Activated T-helper 17 cell treated with anti-CD3 and anti-CD28 coated beads, Interleukin-2, amount 50 U/mL, for 72 hours (primary cell): ENCODE data around the gene CLIC5. TPM values are rescaled to one million over a fixed set of nuclear protein-coding genes. Genes with fewer than 3 reads are reported as not detected.
A peak's percentile ranks its signal among the peaks of the same experiment; 100 is the strongest.

Experiments
- ATAC-seq: fragments of 150-1000 bp; cut with Tn5 transposase; replicated peaks from 2 replicates; pipeline ENCODE4 v1.10.0; 2021; ENCODE audit warnings: mild to moderate bottlenecking, moderate library complexity
- H3K27ac Mint-ChIP-seq: one replicate; pipeline ENCODE4 v1.8.0; 2022; ENCODE audit warnings: mixed read lengths
- H3K27me3 Mint-ChIP-seq: one replicate; pipeline ENCODE4 v1.8.0; 2022; ENCODE audit warnings: mixed read lengths
- H3K36me3 Mint-ChIP-seq: one replicate; pipeline ENCODE4 v1.8.0; 2022; ENCODE audit warnings: low read depth, mild to moderate bottlenecking, mixed read lengths
- H3K4me1 Mint-ChIP-seq: one replicate; pipeline ENCODE4 v1.8.0; 2022; ENCODE audit warnings: mixed read lengths
- H3K4me3 Mint-ChIP-seq: one replicate; pipeline ENCODE4 v1.8.0; 2022; ENCODE audit warnings: mild to moderate bottlenecking, mixed read lengths
- H3K9me3 Mint-ChIP-seq: one replicate; pipeline ENCODE4 v1.8.0; 2022; ENCODE audit warnings: mixed read lengths
- total RNA-seq, 2 donors: library from RNA; stranded (reverse); gene quantifications; one replicate each; pipeline ENCODE4 v1.2.3, GENCODE V29; 2022

The CLIC5 gene
- total RNA-seq, 2 donors from 2014 or later: 10.6 to 10.7 TPM

- Mint-ChIP-seq H3K27me3 (no peaks in the 10 kb centered on the region), H3K27ac (peak overlapping the region; percentile 60), H3K9me3 (no peaks in the 10 kb centered on the region), H3K4me3 (no peak overlapping the region), H3K4me1 (peaks cover 5% of the 10 kb centered on the region), H3K36me3 (no peaks in the 10 kb centered on the region)
- ATAC-seq: no peak
Measured at GRCh38 chr6:46046558-46047174, 31.0 kb upstream of the CLIC5 start.

- H3K4me3 Mint-ChIP-seq: no peak overlapping the region
- no peaks in the 10 kb centered on the region for H3K9me3 Mint-ChIP-seq
- ATAC-seq: peak; percentile 94
- no peaks in the 10 kb centered on the region for H3K36me3 Mint-ChIP-seq
- no peaks in the 10 kb centered on the region for H3K27me3 Mint-ChIP-seq
- H3K4me1 Mint-ChIP-seq: peaks cover 5% of the 10 kb centered on the region
- peak overlapping the region; percentile 60 for H3K27ac Mint-ChIP-seq
Measured at GRCh38 chr6:46044881-46045617, 29.4 kb upstream of the CLIC5 start.

DNA sequence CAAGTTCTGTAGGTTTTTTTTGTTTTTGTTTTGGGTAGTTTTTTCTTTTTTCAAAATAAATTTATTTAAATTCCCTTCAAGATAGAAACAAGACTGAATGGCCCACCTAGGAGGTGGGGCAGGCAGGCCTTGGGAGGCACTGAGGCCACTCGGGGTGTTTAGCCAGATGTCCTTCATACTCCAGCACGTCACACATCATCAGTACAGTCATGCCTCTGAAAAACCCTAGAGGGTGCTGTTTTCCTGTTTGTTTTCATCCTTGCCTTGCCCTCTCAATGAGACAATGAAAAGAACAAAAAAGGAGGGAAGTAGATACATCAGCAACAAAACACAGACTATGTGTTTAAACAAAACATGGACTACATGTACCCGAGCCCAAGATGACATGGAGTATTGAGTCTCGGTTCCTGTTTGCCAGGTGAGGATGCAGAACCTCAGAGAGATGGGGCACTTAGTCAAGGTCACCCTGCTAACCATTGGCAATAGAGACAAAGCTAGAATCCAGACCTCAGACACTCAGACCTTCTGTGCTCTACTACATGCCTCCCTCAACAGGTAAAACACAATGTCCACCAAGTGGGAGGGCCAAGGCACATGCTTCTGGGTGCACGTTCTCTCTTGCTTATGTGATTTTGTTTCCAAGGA is 26.8 kb upstream of the CLIC5 start:
- Mint-ChIP-seq H3K27me3 (peaks cover 3% of the 10 kb centered on the region), H3K36me3 (no peaks in the 10 kb centered on the region), H3K4me3 (no peak overlapping the region), H3K4me1 (peaks cover 5% of the 10 kb centered on the region), H3K27ac (no peak overlapping the region), H3K9me3 (no peaks in the 10 kb centered on the region)
- peak; percentile 68 for ATAC-seq

DNA sequence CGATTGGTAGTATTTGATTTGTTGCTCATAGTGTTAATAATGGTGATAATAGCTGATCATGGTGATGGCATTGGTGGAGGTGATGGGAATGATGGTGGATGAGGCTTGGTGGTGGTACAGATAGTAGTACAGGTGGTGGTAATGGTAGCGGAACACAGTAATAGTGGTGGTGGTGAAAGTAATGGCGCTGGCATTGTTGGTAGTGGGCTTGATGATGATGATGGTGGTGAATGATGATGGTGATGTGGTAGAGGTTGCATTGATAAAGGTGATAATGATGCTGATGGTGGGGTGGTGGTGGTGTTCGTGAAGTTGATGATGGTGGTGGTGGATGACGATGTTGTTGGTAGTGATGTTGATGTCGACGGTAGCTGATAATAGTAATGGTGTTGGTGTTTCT is 24.6 kb upstream of the CLIC5 start:
- Mint-ChIP-seq H3K27ac (no peak overlapping the region), H3K4me1 (peaks cover 2% of the 10 kb centered on the region), H3K4me3 (no peak overlapping the region), H3K27me3 (peaks cover 3% of the 10 kb centered on the region), H3K36me3 (no peaks in the 10 kb centered on the region), H3K9me3 (no peaks in the 10 kb centered on the region)
- ATAC-seq: no peak

DNA sequence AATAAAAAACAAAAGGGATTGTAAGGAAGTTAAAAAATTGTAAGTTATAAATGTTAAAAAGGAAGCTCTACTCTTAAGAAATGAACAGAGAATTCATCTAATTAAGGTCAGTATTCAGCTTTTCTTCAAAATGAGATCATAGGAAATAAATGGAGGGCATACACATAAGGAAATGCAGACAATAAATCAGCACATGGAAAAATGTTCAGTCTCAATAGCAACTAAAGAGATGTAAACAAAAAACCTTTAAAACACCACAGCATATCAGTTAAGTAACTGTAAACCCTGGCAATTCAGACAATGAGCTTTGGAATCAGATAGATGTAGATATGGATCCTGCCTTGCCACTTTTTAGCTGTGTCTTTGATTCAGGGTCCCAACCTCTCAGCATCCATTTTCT is 24.0 kb upstream of the CLIC5 start:
- Mint-ChIP-seq H3K27ac (no peak overlapping the region), H3K4me3 (no peak overlapping the region), H3K4me1 (no peaks in the 10 kb centered on the region), H3K27me3 (peaks cover 3% of the 10 kb centered on the region), H3K36me3 (no peaks in the 10 kb centered on the region), H3K9me3 (no peaks in the 10 kb centered on the region)
- ATAC-seq: no peak

DNA sequence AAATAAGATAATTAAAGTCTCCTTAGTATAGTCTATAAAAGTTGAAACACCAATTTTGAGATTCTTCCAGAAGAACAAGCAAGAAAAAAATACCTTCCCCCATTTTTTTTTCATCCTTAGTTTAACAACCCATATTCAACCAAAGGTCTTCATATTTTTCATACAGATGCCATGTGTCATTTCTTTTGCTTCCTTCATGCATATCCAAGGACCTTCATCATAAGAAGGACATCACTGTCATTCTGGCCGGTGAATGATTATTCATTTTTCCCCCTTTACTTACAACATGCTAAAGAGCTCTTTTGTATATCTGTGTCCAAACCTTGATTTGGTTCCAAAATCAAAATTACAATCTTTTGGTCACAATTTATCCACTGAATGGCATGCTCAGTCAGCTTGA is 21.3 kb upstream of the CLIC5 start:
- no peaks in the 10 kb centered on the region for H3K36me3 Mint-ChIP-seq

GRCh38 chr6:46035242-46035641 is 19.6 kb upstream of the CLIC5 start:
- H3K9me3 Mint-ChIP-seq: no peaks in the 10 kb centered on the region
- H3K4me3 Mint-ChIP-seq: no peak overlapping the region
- no peak for ATAC-seq
- H3K27me3 Mint-ChIP-seq: peaks cover 3% of the 10 kb centered on the region
- H3K27ac Mint-ChIP-seq: no peak overlapping the region
- no peaks in the 10 kb centered on the region for H3K36me3 Mint-ChIP-seq
- H3K4me1 Mint-ChIP-seq: no peaks in the 10 kb centered on the region

More for the DNA sequence above, 21.3 kb upstream of the CLIC5 start:
- Mint-ChIP-seq H3K4me1 (no peaks in the 10 kb centered on the region), H3K9me3 (no peaks in the 10 kb centered on the region), H3K27ac (no peak overlapping the region), H3K4me3 (no peak overlapping the region), H3K27me3 (peaks cover 3% of the 10 kb centered on the region)
- ATAC-seq: no peak

DNA sequence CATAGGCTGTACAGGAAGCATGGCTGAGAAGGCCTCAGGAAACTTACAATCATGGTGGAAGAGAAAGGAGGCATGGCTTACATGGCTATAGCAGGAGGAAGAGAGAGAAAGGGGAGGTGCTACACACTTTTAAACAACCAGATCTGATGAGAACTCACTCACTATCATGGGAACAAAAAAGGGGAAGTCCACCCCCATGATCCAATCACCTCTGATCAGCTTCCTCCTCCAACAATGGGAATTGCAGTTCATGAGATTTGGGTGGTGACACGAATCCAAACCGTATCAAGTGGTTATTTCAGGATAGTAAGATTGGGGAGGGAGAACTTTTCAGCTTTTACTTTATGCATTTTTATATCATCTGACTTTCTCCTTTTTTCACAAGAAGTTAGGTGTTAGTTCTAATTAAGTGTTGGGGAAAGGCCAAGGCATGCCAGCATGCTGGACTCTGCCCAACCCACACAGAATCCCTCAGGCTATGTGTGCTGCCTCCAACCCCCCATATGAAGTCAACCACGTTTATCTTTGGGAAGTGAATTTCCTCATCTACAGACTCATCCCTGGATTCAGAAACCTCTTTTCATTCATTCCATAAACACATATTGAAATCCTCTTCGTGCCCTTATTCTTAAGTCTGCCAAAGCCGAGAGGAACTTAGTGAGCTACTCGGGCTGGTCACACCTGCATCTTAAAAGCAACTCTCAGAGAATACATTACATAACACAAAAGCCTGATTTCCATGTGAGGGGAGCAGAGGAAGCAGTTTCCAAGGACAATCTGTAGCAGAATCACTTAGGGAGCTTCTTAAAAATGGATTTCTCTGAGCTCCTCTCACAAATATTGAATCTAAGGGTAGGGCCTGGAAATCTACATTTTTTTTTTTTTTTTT is 16.7 kb upstream of the CLIC5 start:
- H3K4me1 Mint-ChIP-seq: no peaks in the 10 kb centered on the region
- no peaks in the 10 kb centered on the region for H3K36me3 Mint-ChIP-seq
- no peak for ATAC-seq
- no peaks in the 10 kb centered on the region for H3K27me3 Mint-ChIP-seq
- no peak overlapping the region for H3K27ac Mint-ChIP-seq
- H3K4me3 Mint-ChIP-seq: no peak overlapping the region
- H3K9me3 Mint-ChIP-seq: no peaks in the 10 kb centered on the region

- H3K4me1 Mint-ChIP-seq: no peaks in the 10 kb centered on the region
Measured at GRCh38 chr6:46029602-46030001, 13.9 kb upstream of the CLIC5 start.

GRCh38 chr6:46026307-46026706 is 10.6 kb upstream of the CLIC5 start:
- no peak overlapping the region for H3K27ac Mint-ChIP-seq
- no peaks in the 10 kb centered on the region for H3K27me3 Mint-ChIP-seq
- H3K4me3 Mint-ChIP-seq: no peak overlapping the region
- no peak for ATAC-seq
- H3K9me3 Mint-ChIP-seq: no peaks in the 10 kb centered on the region
- H3K4me1 Mint-ChIP-seq: peaks cover 4% of the 10 kb centered on the region
- H3K36me3 Mint-ChIP-seq: no peaks in the 10 kb centered on the region

More at GRCh38 chr6:46029602-46030001, 13.9 kb upstream of the CLIC5 start:
- no peak overlapping the region for H3K27ac Mint-ChIP-seq
- H3K4me3 Mint-ChIP-seq: no peak overlapping the region
- H3K9me3 Mint-ChIP-seq: no peaks in the 10 kb centered on the region
- H3K36me3 Mint-ChIP-seq: no peaks in the 10 kb centered on the region
- H3K27me3 Mint-ChIP-seq: no peaks in the 10 kb centered on the region
- ATAC-seq: no peak

GRCh38 chr6:46025573-46025972 is 9.9 kb upstream of the CLIC5 start:
- no peak overlapping the region for H3K4me3 Mint-ChIP-seq
- H3K36me3 Mint-ChIP-seq: no peaks in the 10 kb centered on the region
- no peak for ATAC-seq
- no peak overlapping the region for H3K27ac Mint-ChIP-seq
- no peaks in the 10 kb centered on the region for H3K27me3 Mint-ChIP-seq
- peaks cover 4% of the 10 kb centered on the region for H3K4me1 Mint-ChIP-seq
- no peaks in the 10 kb centered on the region for H3K9me3 Mint-ChIP-seq

DNA sequence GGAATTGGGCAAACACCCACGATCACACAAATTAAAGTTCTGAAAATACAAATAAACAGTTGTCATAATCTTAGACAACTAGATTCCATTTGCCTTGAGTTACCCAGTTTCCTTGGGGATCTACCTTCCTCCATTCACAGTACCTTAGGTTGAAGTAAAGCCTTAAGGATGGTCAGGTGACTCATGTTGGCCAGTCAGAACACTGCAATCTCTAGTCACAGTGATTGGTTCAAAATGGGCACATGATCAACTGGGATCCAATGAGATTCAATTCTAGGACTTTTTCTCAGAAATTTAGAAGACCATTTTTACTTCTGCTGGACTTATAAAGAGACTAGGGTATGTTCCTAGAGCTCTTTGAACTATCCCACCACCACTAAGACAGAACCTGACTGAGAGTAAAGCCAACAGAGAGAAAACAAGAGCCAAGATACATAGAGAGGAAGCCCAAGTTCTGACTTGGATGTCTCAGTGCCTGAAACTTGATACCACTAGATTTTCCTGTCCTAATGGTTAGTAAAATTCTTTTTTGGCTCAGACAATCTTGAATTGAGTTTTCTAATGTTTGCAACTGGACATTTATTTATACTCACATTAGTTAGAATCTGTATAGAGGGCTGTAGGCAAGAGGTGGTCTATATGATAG is 8.6 kb upstream of the CLIC5 start:
- Mint-ChIP-seq H3K27ac (no peak overlapping the region), H3K36me3 (no peaks in the 10 kb centered on the region), H3K27me3 (no peaks in the 10 kb centered on the region), H3K9me3 (no peaks in the 10 kb centered on the region), H3K4me1 (peaks cover 4% of the 10 kb centered on the region), H3K4me3 (no peak overlapping the region)
- no peak for ATAC-seq

DNA sequence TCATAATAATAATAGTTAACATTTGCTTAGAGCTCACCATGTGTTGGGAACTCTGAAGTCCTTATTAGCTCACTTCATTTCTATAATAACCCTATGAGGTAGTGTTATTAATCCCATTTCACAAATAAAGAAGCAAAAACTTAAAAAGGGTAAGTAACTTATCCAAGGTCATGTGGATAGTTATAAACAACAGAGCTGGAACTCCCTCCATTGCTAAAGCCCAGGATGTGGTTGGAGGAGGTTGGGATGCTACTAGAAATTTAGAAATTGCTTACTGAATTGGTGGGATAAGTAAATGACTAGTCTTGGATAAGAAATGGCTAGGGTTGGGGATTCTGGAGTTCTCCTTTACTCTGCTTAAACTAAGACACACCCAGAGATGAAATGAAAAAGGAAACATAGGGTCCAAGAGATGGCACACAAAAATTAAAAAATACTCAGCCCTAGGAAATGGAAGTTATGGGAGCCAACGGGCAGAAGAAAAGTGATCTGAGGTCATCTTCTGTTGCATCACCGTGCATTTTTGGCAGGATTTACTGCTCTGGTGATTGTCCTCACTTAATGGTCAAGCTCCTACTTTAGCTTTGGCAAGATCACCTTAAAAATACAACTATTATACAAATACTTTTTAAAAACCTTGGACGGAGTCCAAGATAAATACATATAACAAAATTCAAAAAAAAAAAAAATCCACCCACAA is 7.7 kb upstream of the CLIC5 start:
- H3K9me3 Mint-ChIP-seq: no peaks in the 10 kb centered on the region
- peaks cover 4% of the 10 kb centered on the region for H3K4me1 Mint-ChIP-seq
- H3K27ac Mint-ChIP-seq: no peak overlapping the region
- no peaks in the 10 kb centered on the region for H3K36me3 Mint-ChIP-seq
- no peak for ATAC-seq
- no peak overlapping the region for H3K4me3 Mint-ChIP-seq
- H3K27me3 Mint-ChIP-seq: no peaks in the 10 kb centered on the region
